Measurements from ENCODE around the gene NSUN3.

- no peak for TF ChIP-seq POU2F2 (IDR thresholded peaks at IDR 0.05; ENCODE audit: low read depth, low read length)
- no peak for TF ChIP-seq POLR2A (IDR thresholded peaks at IDR 0.05; ENCODE audit: low read depth, low read length)
Measured at GRCh38 chr3:94083261-94083660, 20.4 kb downstream of the NSUN3 start.

All from GM12891 (cell line).